HG03521 (cell line): ENCODE results near the gene ZBED4.

Experiments
- ATAC-seq: cut with Tn5 transposase; IDR thresholded peaks from one replicate; pipeline ENCODE4 v1.9.1; 2021; ENCODE audit warnings: mild to moderate bottlenecking, moderate library complexity; ENCODE audit not compliant: unreplicated experiment

Gene ZBED4

DNA sequence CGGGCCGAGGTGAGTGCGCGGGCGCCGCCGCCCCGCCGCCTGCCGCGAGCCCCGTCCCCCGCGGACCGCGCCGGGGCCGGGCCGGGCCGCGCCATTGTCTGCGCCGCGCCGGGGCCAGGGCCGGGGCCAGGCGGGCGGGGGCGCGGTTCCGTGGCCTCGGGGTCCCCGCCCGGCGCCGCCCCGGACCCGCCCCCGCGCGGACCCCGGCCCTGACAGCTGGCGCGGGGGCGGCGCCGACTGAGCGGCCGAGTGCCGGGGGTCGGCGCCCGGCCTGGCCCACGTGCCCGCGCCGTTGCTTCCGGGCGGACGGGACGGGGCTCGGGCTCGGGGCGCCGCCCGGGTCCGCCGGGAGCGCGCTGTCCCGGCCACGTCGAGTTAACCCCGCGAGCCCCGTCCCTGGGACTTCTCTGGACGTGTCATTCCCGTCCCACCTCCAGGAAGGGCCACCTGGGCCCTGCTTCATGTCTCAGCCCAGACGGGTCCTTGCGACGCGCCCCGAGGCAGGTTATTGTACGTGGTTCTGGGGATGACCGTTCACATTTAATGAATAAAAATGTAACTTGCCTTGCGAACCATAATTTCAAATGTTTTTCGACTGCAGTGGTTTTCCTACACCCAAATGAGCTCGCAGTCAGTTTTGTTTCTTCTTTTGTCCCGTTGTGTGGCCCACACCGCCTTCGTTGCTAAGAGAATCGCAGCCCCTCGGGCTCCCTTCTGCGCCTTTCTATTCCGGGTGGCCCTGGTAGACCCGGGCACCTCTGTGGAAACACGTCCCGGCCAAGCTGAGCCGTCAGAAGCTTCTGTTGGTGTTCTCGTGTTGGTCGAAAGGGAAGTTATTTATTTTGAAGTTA is 562 bp downstream of the ZBED4 start:
- peak; percentile 29 for ATAC-seq

DNA sequence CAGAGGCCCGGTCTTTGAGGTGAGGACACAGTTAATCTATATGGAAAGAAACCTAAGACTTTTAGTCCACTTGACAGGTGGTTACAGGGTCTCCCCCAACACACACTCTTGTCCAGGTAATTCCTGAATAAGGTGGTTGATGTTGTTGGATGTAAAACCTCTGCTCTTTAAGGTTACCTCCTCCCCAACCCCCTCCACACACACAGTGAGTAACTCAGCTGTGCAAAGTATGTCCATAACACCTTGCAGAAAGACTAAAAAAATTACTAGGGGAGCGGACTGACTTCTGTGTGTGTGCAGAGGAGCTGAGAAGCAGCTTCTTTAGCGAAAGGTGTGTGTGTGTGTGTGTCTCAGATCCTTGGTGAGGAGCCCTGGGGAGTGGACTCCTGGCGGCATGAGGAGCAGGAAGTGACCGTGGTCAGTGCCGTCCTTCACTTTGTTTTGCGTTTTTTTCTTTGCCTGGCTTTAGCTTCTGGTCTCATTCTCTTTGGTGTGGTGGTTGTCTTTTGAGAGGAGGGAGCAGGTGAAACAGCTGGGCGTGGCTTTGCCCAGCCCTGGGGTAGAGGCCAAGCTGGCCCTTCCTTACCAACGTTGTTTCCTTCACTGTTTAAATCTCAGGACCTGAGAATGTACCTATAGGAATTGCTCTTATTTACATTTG is 1.7 kb downstream of the ZBED4 start:
- no peak for ATAC-seq

DNA sequence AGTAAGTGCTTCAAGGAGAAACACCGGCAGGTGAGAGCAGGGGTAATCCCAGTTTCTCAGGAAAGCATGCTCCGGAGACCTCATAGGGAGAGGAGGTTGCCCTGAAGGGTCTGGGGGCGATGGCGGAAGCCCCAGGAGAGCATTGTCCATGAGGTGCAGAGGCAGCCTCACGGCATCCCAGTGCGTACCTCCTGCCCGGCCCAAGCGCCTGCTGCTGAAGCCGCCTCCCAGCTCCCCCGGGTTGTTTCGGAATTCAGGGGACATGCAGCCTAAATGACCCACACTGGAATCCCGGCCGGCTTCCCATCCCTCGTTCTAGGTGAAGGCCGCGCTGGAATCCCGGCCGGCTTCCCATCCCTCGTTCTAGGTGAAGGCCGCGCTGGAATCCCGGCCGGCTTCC is 2.7 kb downstream of the ZBED4 start:
- ATAC-seq = no peak

DNA sequence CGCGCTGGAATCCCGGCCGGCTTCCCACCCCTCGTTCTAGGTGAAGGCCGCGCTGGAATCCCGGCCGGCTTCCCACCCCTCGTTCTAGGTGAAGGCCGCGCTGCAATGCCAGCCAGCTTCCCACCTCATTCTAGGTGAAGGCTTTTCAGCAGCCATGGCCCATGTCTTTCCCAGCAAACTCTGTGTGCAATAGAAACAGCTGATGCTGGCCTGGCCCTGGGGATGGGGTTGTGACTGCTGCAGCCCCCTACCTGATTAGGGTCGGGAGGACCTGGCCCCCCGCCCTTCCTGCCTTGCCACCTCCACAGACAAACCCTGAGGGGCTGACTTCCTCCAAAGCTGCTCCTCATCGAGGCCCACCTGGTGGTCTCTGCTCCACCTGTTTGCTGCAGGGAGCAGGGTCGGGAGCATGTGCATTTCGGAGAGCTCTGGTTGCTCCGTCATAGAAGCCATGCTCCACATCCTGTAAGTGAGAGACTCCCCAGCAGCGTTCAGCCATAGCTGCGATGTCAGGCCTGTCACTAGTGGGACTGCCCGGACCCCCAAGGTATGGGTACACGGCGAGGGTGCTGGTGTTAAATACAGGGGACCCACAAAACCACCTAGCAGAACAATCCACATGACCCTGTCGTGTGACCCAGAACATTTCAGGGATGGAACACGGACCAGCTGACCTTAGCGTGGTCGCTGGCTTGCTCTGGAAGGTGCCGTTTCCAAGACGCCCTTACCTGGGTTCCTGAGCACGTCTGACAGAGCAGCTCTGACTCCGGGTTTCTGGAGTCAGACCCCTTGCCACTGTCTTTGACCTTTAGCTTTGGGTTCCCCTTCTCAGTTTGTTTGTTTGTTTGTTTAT is 3.3 kb downstream of the ZBED4 start:
- no peak for ATAC-seq

DNA sequence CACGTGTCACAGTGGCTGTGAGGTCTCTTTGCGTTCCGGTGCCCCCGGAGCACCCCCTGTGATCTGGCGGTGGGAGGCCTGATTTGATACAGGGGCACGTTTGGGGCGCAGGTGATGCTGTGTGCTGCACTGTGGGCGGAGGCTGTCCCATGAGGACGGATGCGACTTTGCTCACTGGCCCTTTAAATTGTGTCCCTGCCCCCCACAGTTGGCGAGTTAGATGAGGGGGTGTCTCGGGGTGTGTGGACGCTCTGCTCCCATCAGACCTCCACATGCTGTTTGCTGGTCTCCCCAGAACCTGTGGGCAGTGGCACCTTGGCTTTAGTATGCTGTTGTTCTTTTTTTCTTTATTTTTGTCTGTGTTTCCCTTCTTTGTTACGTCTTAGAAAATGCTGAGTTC is 5.2 kb downstream of the ZBED4 start:
- ATAC-seq = no peak

DNA sequence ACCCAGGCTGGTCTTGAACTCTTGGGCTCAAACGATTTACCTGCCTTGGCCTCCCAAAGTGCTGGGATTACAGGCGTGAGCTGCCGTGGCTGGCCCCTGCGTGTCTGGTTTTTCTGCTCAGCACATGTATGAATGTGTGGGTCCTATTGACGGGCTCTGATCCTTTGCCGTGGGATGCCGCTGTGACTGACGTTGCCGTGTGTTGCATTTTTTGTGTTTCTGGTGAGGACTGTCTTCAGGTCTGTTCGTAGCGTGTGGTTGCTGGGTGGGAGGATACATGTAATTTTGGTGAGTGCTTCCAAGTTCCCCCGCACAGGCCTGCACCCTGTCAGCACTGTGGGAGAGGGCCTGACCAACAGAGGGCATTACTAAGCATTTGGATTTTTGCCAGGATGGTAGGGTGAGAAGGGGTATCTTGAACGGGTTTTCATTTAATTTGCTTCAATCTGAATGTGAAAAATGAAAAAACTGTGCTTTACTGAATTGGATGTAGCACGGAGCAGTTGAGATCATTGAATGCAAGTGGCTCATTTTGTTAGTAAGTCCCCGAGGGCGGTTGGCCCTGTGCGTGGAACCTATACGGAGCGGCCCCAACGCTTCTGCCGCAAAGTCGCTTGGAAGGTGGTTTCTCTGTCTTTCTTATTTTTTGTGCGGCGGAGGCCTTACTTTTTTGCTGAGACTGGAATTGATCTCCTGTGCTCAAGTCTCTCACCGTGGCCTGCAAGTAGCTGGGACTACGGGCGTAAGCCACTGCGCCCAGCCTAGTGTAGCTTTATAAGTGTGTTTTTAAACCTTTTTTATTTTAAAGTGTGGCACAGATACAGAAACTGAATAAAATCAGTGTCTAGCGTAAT is 8.2 kb downstream of the ZBED4 start:
- no peak for ATAC-seq

DNA sequence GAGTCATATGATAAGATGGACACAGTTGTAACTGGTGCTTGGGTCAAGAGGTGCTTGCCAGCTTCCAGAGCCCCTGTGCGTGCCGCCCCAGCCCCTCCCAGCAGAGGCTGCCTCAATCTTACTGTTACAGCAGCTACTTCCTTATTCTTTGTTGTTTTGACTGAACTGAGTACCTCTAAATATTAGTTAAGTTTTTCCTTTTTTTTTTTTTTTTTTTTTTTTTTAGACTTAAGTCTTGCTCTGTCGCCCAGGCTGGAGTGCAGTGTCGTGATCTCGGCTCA is 8.8 kb downstream of the ZBED4 start:
- ATAC-seq = no peak

DNA sequence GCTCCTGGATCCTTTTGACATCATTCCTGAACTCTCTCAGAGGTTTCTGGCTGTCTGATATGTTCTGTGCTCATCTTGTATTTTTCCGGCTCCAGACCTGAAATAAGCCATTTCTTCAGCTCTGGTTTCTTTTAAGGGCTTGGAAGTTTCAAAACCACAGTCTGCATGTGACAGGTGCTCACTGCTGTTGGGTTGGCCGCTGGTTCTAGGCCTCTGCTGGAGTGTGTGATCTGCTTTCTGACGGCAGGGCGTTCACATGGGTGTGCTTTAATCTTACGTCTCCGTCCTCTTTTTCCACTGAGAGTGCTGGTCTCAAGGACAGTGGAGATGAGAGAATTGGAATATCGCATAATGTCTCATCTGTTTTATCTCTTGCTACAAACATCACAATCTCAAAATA is 10.3 kb downstream of the ZBED4 start:
- ATAC-seq = no peak

DNA sequence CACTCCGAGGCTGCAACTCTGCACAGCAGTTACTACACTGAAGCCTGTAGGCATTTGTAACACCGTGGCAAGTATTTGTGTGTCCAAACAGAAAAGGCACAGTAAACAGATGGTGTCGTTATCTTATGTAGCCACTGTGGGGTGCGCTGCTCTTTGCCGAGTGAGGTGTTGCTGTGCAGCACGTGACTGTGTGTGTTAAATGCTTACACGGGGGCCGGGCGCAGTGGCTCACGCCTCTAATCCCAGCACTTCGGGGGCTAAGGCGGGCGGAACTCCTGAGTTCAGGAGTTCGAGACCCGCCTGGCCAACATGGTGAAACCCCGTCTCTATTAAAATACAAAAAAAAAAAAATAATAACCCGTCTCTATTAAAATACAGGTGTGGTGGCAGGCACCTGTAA is 11.5 kb downstream of the ZBED4 start:
- ATAC-seq = no peak

DNA sequence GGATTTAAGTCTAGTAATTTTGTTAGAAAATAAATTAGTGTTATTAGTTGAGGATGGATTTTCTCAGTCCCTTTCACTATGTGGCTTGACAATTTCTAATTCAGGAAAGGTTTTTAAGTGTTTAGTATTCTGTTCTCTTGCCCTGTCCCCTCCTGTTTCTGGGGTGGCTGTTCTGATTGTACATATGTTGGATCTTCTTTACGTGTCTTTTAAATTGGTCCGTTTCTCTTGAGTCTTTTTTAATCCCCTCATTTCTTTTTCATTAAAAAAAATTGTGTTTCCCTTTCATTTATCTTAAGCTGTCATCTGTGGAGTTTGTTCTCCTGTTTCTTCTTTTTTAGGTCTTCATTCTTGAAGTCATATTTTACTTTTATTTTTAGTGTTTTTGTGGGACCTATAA is 12.5 kb downstream of the ZBED4 start:
- ATAC-seq = no peak

DNA sequence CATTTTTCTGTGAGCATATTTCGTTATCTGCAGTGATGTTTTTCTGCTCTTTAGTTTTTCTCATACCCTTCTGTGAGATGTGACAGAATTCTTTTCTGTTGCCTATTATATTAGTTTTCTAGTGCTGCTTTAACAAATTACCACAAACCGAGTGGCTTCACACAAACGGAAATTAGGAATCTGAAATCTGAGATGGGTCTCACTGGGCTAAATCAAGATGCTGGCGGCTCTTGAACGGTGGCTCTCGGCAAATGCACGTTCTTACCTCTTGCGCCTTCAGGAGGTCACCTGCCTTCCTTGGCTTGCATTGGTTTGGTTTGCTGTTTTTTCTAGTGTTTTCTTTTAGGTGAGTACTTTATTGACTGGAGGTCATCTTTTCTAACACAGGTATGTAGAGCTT is 13.0 kb downstream of the ZBED4 start:
- no peak for ATAC-seq

DNA sequence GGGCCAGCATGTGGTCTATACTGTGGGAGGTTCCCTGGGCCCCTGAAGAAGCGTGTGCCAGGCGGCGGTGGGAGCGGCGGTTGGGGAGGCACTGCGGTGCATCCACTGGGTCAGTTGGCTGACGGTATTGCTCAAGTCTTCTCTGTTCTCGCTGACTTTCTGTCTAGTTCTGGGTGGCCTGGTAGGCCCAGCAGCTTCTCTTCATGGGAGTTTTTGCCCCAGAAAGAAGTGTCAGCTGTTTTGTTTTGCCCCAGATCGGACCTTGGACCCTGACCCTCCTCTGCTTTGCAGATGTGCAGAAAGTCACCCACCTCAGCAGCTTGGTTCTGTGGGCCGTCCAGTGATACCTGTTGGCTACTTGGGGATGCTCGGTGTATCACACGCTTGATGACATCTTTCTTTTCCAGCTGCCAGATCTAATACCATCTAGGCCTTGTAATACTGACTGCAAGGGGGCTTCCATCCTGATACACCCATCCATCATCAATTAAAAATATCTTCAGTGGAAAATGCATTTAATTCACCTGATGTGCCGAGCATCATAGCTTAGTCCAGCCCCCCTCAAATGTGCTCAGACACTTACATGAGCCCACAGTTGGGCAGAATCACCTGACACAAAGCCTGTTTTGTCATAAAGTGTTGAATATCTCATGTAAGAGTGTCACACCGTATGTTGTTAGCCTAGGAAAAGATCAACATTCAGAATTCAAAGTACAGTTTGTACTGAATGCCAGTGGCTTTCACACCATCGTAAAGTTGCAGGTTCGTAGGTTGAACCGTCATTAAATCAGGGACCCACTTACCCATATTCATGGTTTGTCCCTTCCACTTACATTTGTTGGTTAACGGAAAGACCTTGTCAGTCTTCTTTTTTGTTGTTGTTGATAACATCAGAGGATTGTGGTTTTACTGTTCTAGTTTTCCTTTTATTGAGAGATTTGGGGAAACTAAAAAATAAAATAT is 13.9 kb downstream of the ZBED4 start:
- ATAC-seq = no peak

DNA sequence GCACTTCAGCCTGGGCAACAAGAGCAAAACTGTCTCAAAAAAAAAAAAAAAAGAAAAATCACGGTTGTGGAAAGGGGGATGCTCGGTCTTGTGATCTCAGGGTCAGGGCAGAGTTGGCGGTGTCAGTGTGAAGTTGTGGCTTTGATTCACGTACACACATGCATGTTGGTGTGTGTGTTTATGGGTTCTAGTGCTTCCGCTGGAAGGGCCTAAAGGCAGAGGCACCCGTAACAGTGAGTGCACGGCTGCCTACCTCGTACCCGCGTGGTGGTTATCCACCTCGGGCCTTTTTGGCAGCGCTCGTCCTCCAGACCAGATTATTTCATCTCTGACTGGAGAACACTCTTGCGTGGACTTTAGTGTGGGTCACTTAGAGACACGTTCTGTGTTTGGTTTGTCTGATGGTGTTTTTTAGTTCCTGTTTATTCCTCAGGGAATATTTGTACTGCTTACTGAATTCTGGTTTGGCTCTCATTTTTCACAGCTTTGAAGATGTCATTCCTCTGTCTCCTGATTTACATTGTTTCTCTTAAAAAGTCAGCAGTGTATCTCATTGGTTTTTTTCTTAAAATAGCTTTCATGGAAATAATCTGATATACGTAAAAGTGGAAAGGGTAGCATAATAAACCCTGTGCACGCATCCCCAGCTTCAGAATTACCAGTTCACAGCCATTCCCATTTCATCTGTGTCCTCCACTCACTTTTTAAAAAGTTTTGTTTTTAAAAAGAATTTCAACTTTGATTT is 15.6 kb downstream of the ZBED4 start:
- ATAC-seq = no peak

DNA sequence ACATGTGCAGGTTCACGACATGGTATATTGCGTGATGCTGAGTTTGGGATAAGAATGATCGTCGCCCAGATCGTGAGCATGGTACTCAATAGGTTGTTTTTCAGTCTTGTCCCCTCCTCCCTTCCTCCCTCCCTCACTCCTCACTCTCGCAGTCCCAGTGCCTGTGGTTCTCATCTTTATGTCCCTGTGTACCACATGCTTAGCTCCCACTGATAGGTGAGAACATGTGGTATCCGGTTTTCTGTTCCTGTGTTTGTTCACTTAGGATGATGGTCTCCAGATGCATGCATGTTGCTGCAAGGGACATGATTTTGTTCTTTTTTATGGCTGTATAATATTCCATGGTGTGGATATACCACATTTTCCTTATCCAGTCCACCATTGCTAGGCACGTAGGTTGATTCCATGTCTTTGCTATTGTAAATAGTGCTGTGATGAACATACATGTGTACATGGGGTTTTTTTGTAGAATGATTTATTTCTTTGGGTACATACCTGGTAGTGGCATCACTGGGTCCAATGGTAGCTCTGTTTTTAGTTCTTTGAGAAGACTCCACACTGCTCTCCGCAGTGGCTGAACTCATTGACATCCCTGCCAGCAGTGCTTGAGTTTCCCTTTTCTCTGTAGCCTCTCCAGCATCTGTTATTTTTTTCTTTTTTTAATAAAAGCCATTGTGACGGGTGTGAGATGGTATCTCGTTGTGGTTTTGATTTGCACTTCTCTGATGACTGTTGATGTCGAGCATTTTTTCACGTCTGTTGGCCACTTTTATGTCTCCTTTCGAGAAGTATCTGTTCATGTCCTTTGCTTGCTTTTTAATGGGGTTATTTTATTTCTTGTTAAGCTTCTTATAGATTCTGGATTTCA is 16.4 kb downstream of the ZBED4 start:
- ATAC-seq = no peak

DNA sequence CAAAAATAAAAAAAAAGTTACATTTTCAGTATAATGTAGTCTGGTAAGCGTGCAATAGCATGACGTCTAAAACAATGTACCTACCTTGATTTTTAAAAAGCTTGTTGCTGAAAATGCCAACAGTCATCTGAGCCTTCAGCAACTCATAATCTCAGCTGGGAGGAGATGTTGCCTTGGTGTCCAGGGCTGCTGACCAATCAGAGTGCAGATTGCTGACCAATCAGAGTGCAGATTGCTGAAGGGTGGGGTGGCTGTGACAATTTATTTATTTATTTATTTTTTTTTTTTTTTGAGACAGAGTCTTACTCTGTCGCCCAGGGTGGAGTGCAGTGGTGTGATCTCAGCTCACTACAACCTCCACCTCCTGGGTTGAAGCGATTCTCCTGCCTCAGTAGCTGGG is 17.8 kb downstream of the ZBED4 start:
- no peak for ATAC-seq

DNA sequence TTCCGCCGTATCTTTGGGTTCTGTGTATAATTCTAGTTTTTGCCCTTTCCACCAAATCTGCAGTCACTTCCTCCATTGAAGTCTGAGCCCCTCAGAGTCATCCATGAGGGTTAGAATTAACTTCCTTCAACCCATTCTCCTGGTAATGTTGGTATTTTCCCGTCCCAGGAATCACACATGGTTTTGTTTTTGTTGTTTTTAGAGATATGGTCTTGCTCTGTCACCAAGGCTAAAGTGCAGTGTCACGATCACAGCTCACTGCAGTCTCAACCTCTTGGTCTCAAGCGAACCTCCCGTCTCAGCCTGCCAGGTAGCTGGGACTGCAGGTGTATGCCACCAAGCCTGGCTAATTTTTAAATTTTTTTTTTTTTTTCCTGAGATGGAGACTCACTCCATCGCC is 18.7 kb downstream of the ZBED4 start:
- ATAC-seq = no peak

DNA sequence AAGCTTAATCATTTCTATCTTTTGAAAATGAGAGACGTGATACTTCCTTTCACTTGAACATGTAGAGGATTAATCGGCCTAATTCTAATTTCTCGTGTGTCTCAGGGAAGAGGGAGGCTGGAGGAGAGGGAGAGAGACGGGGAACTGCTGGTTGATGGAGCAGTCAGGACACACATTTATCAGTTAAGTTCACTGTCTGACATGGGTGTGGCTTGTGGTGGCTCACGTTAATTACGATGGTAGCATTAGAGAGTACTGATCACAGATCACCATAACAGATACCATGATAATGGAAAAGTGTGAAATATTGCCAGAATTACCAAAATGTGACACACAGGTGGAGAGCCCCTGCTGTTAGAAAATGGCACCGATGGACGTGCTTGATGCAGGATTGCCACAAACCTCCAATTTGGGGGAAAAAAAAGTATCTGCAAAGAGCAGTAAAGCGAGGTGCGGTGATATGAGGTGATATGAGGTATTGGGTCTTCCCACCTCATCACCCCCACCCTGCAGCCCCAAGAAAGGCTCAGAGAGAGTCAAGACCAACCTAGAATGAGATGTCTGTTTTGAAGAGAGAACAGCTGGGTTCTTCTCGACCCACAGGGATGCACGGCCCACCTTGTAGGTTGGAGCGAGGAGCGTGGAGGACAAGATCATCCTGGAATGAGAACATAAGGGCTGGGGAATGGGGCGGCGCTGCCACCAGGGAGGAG is 19.7 kb downstream of the ZBED4 start:
- ATAC-seq = no peak

DNA sequence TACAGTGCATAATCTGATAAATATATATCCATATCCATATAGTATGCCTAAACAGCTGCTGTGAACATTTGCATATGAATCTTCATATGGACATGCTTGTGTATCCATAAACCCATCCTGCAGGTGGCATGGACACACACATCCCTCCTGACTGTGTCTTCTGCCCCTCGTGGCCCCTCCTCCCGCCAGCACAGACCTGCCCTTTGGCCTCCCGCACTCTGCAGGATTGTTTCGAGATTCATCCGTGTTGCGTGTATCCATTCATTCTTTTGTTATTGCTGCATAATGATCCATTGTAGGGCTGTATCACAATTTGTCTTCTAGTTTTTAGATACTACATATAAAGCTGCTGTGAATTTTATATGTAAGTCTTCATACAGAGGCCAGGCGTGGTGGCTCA is 24.0 kb downstream of the ZBED4 start:
- no peak for ATAC-seq
